Bronchial epithelial cell (primary cell): Measurements from ENCODE around the gene LMAN1. TPM values are rescaled to one million over a fixed set of nuclear protein-coding genes. Genes with fewer than 3 reads are reported as not detected.

Source experiments
- DNase-seq: peaks from one replicate; pipeline ENCODE4 v3.0.0-alpha.2; 2010; ENCODE audit warnings: low read depth
- FAIRE-seq: peaks from 2 replicates; lab custom pipeline; 2011; peaks lifted over from hg19 to GRCh38; lab: Jason Lieb, UNC
- H3K27me3 ChIP-seq: 2 replicates; pipeline ENCODE4 v1.5.1; 2011; ENCODE audit warnings: low read length; ENCODE audit not compliant: control insufficient read depth, insufficient read depth
- H3K36me3 ChIP-seq: 2 replicates; pipeline ENCODE4 v1.5.1; 2011; ENCODE audit warnings: low read length; ENCODE audit not compliant: control insufficient read depth, insufficient read depth
- H3K4me3 ChIP-seq: 2 replicates; pipeline ENCODE4 v1.5.1; 2011; ENCODE audit warnings: mild to moderate bottlenecking, low read depth, low read length, control low read depth
- total RNA-seq: library from RNA; depleted of rRNA; stranded (reverse); fragments of >200 nt; gene quantifications from 2 replicates; pipeline ENCODE4 v1.2.1, GENCODE V29; 2014
- TF ChIP-seq, protein P1 (sequence below): IDR thresholded peaks from 2 replicates; pipeline ENCODE4 v1.5.1; 2011; ENCODE audit warnings: mild to moderate bottlenecking, moderate library complexity, low read length, control low read depth, inconsistent platforms; ENCODE audit not compliant: insufficient read depth, severe bottlenecking

The LMAN1 gene
- total RNA-seq, 1 donor from 2014 or later: 157 TPM

- DNase-seq (no peak), FAIRE-seq (no peak)
- Histone ChIP-seq H3K36me3 (peaks cover 3% of the 10 kb centered on the region), H3K4me3 (no peak overlapping the region), H3K27me3 (no peaks in the 10 kb centered on the region)
- TF ChIP-seq, protein P1, sequence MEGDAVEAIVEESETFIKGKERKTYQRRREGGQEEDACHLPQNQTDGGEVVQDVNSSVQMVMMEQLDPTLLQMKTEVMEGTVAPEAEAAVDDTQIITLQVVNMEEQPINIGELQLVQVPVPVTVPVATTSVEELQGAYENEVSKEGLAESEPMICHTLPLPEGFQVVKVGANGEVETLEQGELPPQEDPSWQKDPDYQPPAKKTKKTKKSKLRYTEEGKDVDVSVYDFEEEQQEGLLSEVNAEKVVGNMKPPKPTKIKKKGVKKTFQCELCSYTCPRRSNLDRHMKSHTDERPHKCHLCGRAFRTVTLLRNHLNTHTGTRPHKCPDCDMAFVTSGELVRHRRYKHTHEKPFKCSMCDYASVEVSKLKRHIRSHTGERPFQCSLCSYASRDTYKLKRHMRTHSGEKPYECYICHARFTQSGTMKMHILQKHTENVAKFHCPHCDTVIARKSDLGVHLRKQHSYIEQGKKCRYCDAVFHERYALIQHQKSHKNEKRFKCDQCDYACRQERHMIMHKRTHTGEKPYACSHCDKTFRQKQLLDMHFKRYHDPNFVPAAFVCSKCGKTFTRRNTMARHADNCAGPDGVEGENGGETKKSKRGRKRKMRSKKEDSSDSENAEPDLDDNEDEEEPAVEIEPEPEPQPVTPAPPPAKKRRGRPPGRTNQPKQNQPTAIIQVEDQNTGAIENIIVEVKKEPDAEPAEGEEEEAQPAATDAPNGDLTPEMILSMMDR: no peak
Observed at GRCh38 chr18:59344996-59345395, 14.1 kb downstream of the LMAN1 start.

DNA sequence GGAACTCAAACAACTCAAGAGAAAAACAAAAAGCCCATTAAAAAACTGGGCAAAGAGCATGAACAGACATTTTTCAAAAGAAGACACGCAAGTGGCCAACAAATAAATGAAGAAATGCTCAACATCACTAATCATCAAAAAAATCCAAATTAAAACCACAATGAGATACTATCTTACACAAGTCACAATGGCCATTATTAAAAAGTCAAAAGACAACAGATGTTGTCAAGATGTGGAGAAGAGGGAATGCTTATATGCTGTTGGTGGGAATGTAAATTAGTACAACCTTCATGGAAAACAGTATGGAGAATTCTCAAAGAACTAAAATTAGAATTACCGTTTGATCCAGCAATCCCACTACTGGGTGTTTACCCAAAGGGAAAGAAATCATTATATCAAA is 15.1 kb downstream of the LMAN1 start:
- Histone ChIP-seq H3K27me3 (no peaks in the 10 kb centered on the region), H3K36me3 (peaks cover 4% of the 10 kb centered on the region), H3K4me3 (no peak overlapping the region)
- DNase-seq (no peak), FAIRE-seq (no peak)
- TF ChIP-seq, protein P1: no peak

GRCh38 chr18:59340817-59341216 is 18.2 kb downstream of the LMAN1 start:
- Histone ChIP-seq H3K27me3 (no peaks in the 10 kb centered on the region), H3K36me3 (peaks cover 3% of the 10 kb centered on the region), H3K4me3 (no peak overlapping the region)
- DNase-seq (no peak), FAIRE-seq (no peak)
- TF ChIP-seq, protein P1: no peak

DNA sequence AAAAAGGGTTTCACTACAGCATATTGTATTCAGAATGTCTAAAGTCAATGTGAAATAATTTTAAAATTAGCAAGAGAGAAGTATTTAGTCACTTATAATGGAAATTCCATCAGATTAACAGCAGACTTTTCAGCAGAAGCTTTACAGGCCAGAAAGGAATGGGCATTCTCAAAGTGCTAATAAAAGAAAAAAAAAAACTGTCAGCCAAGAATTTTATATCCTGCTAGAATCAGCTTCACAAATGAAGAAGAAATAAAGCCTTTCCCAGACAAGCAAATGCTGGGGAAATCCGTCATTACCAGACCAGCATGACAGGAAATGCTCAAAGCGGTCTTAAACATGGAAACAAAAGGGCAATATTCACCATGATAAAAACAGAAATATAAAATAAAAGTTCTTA is 18.8 kb downstream of the LMAN1 start:
- FAIRE-seq: no peak
- peaks cover 3% of the 10 kb centered on the region for H3K36me3 ChIP-seq

DNA sequence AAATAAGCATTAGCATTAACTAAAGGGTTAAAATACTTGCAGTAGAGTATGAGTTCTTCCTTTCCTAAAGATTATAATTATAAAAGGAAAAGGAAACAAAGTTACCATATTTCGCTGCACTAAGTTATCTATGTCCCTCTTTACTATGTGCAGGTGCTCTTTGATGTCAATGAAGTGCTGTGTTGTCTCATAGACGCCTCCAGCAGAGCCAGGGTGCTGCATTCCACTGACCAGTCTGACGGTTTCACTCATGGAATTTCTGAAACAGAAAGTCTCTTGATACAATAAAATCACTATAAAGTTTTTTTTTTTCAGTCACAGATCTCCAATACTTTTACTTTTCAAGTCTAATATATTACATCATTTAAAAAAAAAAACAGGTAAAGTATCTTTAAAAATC is 26.1 kb downstream of the LMAN1 start:
- FAIRE-seq (no peak), DNase-seq (no peak)
- Histone ChIP-seq H3K27me3 (no peaks in the 10 kb centered on the region), H3K36me3 (peaks cover 7% of the 10 kb centered on the region), H3K4me3 (no peak overlapping the region)
- TF ChIP-seq, protein P1: no peak

More for the DNA sequence above, 18.8 kb downstream of the LMAN1 start:
- TF ChIP-seq, protein P1: no peak
- Histone ChIP-seq H3K4me3 (no peak overlapping the region), H3K27me3 (no peaks in the 10 kb centered on the region)
- DNase-seq: no peak

- no peak for FAIRE-seq
- TF ChIP-seq, protein P1: no peak
- DNase-seq: no peak
- no peaks in the 10 kb centered on the region for H3K27me3 ChIP-seq
- H3K36me3 ChIP-seq: peaks cover 8% of the 10 kb centered on the region
- H3K4me3 ChIP-seq: no peak overlapping the region
Observed at GRCh38 chr18:59328683-59329082, 30.4 kb downstream of the LMAN1 start.
